Suprapubic skin (tissue), 4 donors: ENCODE data around the gene KRT85.

ENCODE experiments used
- CTCF ChIP-seq, 2 donors: fragments of 200-600 bp in 1 of 2; fragments of 450-650 bp in 1 of 2; sonication (generic) in 1 of 2; IDR thresholded peaks; one replicate each; pipeline ENCODE4 v1.5.1; 2016 to 2019; ENCODE audit warnings: antibody characterized with exemption in 2 of 2, mild to moderate bottlenecking in 1 of 2, moderate library complexity in 1 of 2
- EP300 ChIP-seq: sonication (generic); formaldehyde crosslinking; IDR thresholded peaks from one replicate; pipeline ENCODE4 v1.6.1; 2017; ENCODE audit warnings: antibody characterized with exemption
- POLR2AphosphoS5 ChIP-seq, 3 donors: sonication (generic); formaldehyde crosslinking; IDR thresholded peaks; one replicate each; pipeline ENCODE4 v1.6.1; 2017; ENCODE audit warnings: antibody characterized with exemption in 3 of 3

- TF ChIP-seq CTCF (IDR thresholded peaks at IDR 0.05) (no peak), EP300 (no peak), POLR2AphosphoS5 (IDR thresholded peaks at IDR 0.05) (no peak)
These were observed 5.1 kb downstream of the KRT85 start for GRCh38 chr12:52362118-52362726.
